ENCODE measurements around the gene GPC5.

DNA sequence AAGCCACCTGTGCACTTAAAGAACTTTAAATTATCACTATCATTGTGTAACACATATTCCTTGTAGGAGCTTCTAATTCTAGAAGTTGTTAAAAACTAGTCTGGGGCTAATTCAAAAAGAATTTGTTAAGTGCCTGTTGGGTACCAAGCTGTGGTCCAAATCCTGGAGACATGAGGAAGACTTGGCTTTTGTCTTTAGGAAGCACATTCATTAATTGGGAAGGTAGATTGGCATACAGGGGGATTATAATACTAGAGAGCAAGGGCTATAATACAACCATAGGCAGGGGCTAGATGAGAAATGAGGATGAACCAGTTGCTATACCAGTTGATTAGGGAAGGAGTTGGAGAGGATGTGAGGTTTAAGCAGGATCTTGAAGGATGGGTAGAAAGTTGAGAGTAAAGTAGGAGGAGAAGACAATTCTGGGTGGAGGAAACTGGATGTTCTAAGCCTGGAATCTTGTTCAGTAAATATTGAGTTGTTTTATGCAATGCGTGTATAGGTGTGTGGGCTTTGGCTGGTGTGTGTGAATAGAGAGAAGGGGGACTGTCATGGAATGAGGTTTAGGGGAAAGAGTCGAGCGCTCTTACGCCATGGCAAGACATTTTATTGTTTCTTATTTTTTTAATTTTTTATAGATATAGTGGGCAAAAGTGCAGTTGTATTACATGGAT is 350.1 kb downstream of the GPC5 start:
- TF ChIP-seq EZH2phosphoT487 (IDR thresholded peaks at IDR 0.05): no peak
- no peak for TF ChIP-seq EZH2 (IDR thresholded peaks at IDR 0.05)
- TF ChIP-seq, protein P1, sequence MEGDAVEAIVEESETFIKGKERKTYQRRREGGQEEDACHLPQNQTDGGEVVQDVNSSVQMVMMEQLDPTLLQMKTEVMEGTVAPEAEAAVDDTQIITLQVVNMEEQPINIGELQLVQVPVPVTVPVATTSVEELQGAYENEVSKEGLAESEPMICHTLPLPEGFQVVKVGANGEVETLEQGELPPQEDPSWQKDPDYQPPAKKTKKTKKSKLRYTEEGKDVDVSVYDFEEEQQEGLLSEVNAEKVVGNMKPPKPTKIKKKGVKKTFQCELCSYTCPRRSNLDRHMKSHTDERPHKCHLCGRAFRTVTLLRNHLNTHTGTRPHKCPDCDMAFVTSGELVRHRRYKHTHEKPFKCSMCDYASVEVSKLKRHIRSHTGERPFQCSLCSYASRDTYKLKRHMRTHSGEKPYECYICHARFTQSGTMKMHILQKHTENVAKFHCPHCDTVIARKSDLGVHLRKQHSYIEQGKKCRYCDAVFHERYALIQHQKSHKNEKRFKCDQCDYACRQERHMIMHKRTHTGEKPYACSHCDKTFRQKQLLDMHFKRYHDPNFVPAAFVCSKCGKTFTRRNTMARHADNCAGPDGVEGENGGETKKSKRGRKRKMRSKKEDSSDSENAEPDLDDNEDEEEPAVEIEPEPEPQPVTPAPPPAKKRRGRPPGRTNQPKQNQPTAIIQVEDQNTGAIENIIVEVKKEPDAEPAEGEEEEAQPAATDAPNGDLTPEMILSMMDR (IDR thresholded peaks at IDR 0.05): no peak
